Stimulated activated CD8-positive, alpha-beta memory T cell treated with anti-CD3 and anti-CD28 coated beads, Interleukin-4, amount 100 ng/mL, for 24 hours (primary cell): ENCODE results near the gene HYAL2.

Source experiments
- DNase-seq: peaks from one replicate; pipeline ENCODE4 v3.0.0-alpha.2; 2020; ENCODE audit warnings: low read depth

Gene HYAL2

GRCh38 chr3:50322386-50323091 lies at the start of gene HYAL2:
TSS of gene HYAL2 (minus strand) at chr3:50322745. CDS start at chr3:50320489, 2,256 bp downstream.
- no peak for DNase-seq

GRCh38 chr3:50371133-50371685 lies 48.7 kb upstream of the HYAL2 start:
- DNase-seq = no peak

- DNase-seq = no peak
These were observed 48.0 kb upstream of the HYAL2 start for GRCh38 chr3:50370594-50370993.

GRCh38 chr3:50369012-50369670 lies 46.6 kb upstream of the HYAL2 start:
- DNase-seq = no peak

GRCh38 chr3:50365842-50366220 lies 43.3 kb upstream of the HYAL2 start:
- no peak for DNase-seq

- DNase-seq = peak; percentile 90
These were observed 42.7 kb upstream of the HYAL2 start for GRCh38 chr3:50365080-50365841.

GRCh38 chr3:50364573-50365079 lies 42.1 kb upstream of the HYAL2 start:
- no peak for DNase-seq

GRCh38 chr3:50359760-50360110 lies 37.2 kb upstream of the HYAL2 start:
- no peak for DNase-seq

GRCh38 chr3:50358911-50359759 lies 36.6 kb upstream of the HYAL2 start, which contains the start of gene TMEM115:
TSS of gene TMEM115 (minus strand) at chr3:50359521. CDS start at chr3:50359063, 458 bp downstream.
- DNase-seq = peak; percentile 89

GRCh38 chr3:50358355-50358910 lies 35.9 kb upstream of the HYAL2 start:
- DNase-seq = no peak

GRCh38 chr3:50357481-50357880 lies 34.9 kb upstream of the HYAL2 start:
- no peak for DNase-seq

GRCh38 chr3:50356553-50356952 lies 34.0 kb upstream of the HYAL2 start:
- DNase-seq = no peak

GRCh38 chr3:50355829-50356552 lies 33.4 kb upstream of the HYAL2 start:
- no peak for DNase-seq

GRCh38 chr3:50354850-50355249 lies 32.3 kb upstream of the HYAL2 start:
- DNase-seq = no peak

- no peak for DNase-seq
These were observed 31.7 kb upstream of the HYAL2 start for GRCh38 chr3:50354186-50354764.

- DNase-seq = no peak
These were observed 30.9 kb upstream of the HYAL2 start for GRCh38 chr3:50353245-50354004.

- DNase-seq = no peak
These were observed 30.2 kb upstream of the HYAL2 start for GRCh38 chr3:50352781-50353180.

- no peak for DNase-seq
These were observed 28.8 kb upstream of the HYAL2 start for GRCh38 chr3:50351323-50351697.

GRCh38 chr3:50350527-50351322 lies 28.2 kb upstream of the HYAL2 start, which contains the start of the genes CYB561D2 and NPRL2:
TSS of gene CYB561D2 (plus strand) at chr3:50350862. CDS start at chr3:50351434, 572 bp downstream.
TSS of gene NPRL2 (minus strand) at chr3:50350775. CDS start at chr3:50350652, 123 bp downstream.
- DNase-seq = peak; percentile 100
